ENCODE results near the gene LIM2. TPM values are rescaled to one million over a fixed set of nuclear protein-coding genes. Genes with fewer than 3 reads are reported as not detected.

LIM2 gene
- polyA plus RNA-seq (2012; ENCODE audit: insufficient read length, low read depth), result not detected

DNA sequence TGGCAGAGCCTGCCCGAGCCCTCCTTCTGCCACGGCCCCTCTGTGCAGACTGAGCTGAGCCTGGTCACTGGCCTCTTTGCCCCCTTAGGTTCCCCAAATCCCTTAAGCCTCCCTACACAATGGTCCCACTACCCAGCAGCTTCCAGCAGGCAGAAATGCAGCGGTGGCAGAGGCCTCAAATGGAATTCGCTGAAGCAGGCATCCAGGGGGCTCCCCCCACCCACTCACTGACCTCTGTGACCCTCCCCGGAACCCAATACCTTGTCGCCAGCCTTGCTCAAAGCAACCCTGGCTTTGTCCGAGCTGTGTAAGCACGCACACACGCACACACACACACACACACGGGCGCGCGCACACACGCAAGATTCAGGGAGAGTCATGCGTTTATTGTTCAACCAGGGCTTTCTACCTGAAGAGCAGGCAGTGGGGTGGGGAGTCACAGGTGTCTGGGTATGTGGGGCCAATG, at the start of gene LIM2:
LIM2 (minus strand) TSS at position 51 of the 466 bp plus-strand sequence. CDS start 531 bp downstream, outside the sequence.
- no peak for TF ChIP-seq FOXP2 (optimal IDR thresholded peaks at IDR 0.05; ENCODE audit: borderline replicate concordance, extremely low read depth, extremely low read length, insufficient read depth)
- no peak for TF ChIP-seq POLR2AphosphoS5 (IDR thresholded peaks at IDR 0.05; ENCODE audit: low read depth, low read length)
- no peak for TF ChIP-seq SIN3A (IDR thresholded peaks at IDR 0.05; ENCODE audit: borderline replicate concordance, insufficient read depth, low read length)
- no peak for TF ChIP-seq TAF1 (IDR thresholded peaks at IDR 0.05; ENCODE audit: borderline replicate concordance, insufficient read depth, low read length)
- TF ChIP-seq, protein P1, sequence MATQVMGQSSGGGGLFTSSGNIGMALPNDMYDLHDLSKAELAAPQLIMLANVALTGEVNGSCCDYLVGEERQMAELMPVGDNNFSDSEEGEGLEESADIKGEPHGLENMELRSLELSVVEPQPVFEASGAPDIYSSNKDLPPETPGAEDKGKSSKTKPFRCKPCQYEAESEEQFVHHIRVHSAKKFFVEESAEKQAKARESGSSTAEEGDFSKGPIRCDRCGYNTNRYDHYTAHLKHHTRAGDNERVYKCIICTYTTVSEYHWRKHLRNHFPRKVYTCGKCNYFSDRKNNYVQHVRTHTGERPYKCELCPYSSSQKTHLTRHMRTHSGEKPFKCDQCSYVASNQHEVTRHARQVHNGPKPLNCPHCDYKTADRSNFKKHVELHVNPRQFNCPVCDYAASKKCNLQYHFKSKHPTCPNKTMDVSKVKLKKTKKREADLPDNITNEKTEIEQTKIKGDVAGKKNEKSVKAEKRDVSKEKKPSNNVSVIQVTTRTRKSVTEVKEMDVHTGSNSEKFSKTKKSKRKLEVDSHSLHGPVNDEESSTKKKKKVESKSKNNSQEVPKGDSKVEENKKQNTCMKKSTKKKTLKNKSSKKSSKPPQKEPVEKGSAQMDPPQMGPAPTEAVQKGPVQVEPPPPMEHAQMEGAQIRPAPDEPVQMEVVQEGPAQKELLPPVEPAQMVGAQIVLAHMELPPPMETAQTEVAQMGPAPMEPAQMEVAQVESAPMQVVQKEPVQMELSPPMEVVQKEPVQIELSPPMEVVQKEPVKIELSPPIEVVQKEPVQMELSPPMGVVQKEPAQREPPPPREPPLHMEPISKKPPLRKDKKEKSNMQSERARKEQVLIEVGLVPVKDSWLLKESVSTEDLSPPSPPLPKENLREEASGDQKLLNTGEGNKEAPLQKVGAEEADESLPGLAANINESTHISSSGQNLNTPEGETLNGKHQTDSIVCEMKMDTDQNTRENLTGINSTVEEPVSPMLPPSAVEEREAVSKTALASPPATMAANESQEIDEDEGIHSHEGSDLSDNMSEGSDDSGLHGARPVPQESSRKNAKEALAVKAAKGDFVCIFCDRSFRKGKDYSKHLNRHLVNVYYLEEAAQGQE (IDR thresholded peaks at IDR 0.05; ENCODE audit: insufficient read depth in 1 of 2, low read depth in 2 of 2, low read length in 2 of 2), result no peak

- TF ChIP-seq SIN3A (IDR thresholded peaks at IDR 0.05; ENCODE audit: borderline replicate concordance, insufficient read depth, low read length) (no peak), POLR2AphosphoS5 (IDR thresholded peaks at IDR 0.05; ENCODE audit: low read depth, low read length) (no peak), FOXP2 (optimal IDR thresholded peaks at IDR 0.05; ENCODE audit: borderline replicate concordance, extremely low read depth, extremely low read length, insufficient read depth) (no peak), TAF1 (IDR thresholded peaks at IDR 0.05; ENCODE audit: borderline replicate concordance, insufficient read depth, low read length) (no peak)
- TF ChIP-seq, protein P1 (IDR thresholded peaks at IDR 0.05; ENCODE audit: insufficient read depth in 1 of 2, low read depth in 2 of 2, low read length in 2 of 2), result no peak
Observed at GRCh38 chr19:51434456-51434855, 46.7 kb upstream of the LIM2 start.

DNA sequence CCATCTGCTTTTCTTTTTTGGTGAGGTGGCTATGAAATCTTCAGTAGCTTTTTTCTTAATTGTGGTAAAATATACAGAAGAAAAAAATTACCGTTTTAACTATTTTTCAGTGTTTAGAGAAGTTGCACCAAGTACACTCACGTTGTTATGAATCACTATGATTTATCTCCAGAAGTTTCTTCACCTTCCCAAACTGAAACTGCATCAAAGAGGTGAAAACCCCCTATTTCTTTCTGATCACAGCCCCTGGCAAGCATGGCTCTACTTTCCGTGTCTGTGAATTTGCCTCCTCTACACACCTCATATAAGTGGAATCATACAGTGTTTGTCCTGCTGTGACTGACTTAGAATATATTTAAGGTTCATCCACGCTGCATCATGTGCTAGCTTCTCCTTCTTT, 45.3 kb upstream of the LIM2 start:
- no peak for TF ChIP-seq POLR2AphosphoS5 (IDR thresholded peaks at IDR 0.05; ENCODE audit: low read depth, low read length)
- no peak for TF ChIP-seq FOXP2 (optimal IDR thresholded peaks at IDR 0.05; ENCODE audit: borderline replicate concordance, extremely low read depth, extremely low read length, insufficient read depth)
- no peak for TF ChIP-seq TAF1 (IDR thresholded peaks at IDR 0.05; ENCODE audit: borderline replicate concordance, insufficient read depth, low read length)
- no peak for TF ChIP-seq SIN3A (IDR thresholded peaks at IDR 0.05; ENCODE audit: borderline replicate concordance, insufficient read depth, low read length)
- TF ChIP-seq, protein P1 (IDR thresholded peaks at IDR 0.05; ENCODE audit: insufficient read depth in 1 of 2, low read depth in 2 of 2, low read length in 2 of 2), result no peak

DNA sequence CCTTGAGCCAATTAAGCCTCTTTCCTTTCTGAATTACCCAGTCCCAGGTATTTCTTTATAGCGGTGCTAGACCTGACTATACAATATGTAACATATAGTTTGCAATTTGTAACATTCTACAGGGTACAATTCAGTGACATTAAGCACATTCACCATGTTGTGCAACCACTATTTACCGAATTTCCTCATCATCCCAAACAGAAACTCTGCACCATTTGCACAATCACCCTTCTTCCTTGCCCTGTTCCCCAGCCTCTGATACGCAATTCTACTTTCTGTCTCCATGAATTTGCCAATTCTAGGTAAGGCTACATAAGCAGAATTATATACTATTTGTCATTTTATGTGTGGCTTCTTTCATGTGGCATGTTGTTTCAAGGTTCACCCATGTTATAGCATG, 43.4 kb upstream of the LIM2 start:
- TF ChIP-seq FOXP2 (optimal IDR thresholded peaks at IDR 0.05; ENCODE audit: borderline replicate concordance, extremely low read depth, extremely low read length, insufficient read depth) (no peak), TAF1 (IDR thresholded peaks at IDR 0.05; ENCODE audit: borderline replicate concordance, insufficient read depth, low read length) (no peak), SIN3A (IDR thresholded peaks at IDR 0.05; ENCODE audit: borderline replicate concordance, insufficient read depth, low read length) (no peak), POLR2AphosphoS5 (IDR thresholded peaks at IDR 0.05; ENCODE audit: low read depth, low read length) (no peak)
- TF ChIP-seq, protein P1 (IDR thresholded peaks at IDR 0.05; ENCODE audit: insufficient read depth in 1 of 2, low read depth in 2 of 2, low read length in 2 of 2), result no peak
